B cell (primary cell): ENCODE results near the gene RINL. TPM values are rescaled to one million over a fixed set of nuclear protein-coding genes. Genes with fewer than 3 reads are reported as not detected.
A peak's percentile ranks its signal among the peaks of the same experiment; 100 is the strongest.

ENCODE experiments used
- ATAC-seq: fragments of 200-7000 bp; cut with Tn5 transposase; one replicate; pipeline ENCODE4 v1.10.0; 2021; ENCODE audit warnings: low read depth, mild to moderate bottlenecking, moderate number of reproducible peaks, moderate library complexity
- CTCF ChIA-PET: fragments of 350-600 bp; sonication (Branson Sonifier 250); formaldehyde crosslinking; loops from one replicate; lab custom pipeline; 2021; ENCODE audit warnings: antibody characterized with exemption, inconsistent platforms; lab: Charles Lee
- POLR2A ChIA-PET: fragments of 350-600 bp; sonication (Branson Sonifier 250); formaldehyde crosslinking; loops from one replicate; lab custom pipeline; 2021; ENCODE audit warnings: antibody characterized with exemption; lab: Charles Lee
- DNase-seq: peaks from one replicate; pipeline ENCODE4 v3.0.0; 2013
- H2AFZ ChIP-seq: 2 replicates; pipeline ENCODE4 v1.6.1; 2012; ENCODE audit warnings: mild to moderate bottlenecking, low read depth, low read length; ENCODE audit not compliant: insufficient read depth, poor library complexity, severe bottlenecking
- H3K27ac ChIP-seq, 2 donors: 1 replicate in 1 of 2; 2 replicates in 1 of 2; pipeline ENCODE4 v1.5.1; 2012 to 2013; ENCODE audit warnings: low read length in 2 of 2, mild to moderate bottlenecking in 2 of 2, moderate library complexity in 1 of 2
- H3K27me3 ChIP-seq, 4 experiments: fragments of 200-600 bp in 1 of 4; sonication (generic) in 1 of 4; replicated peaks in 1 of 4; 1 replicate in 2 of 4; 2 replicates in 2 of 4; pipeline versions ENCODE4 v1.6.1 to v1.7.0; 2013 to 2016; ENCODE audit warnings: low read length in 3 of 4, mild to moderate bottlenecking in 2 of 4, mixed read lengths in 1 of 4, moderate library complexity in 1 of 4; ENCODE audit not compliant: insufficient read depth in 4 of 4, control insufficient read depth in 3 of 4; ENCODE audit errors: control extremely low read depth in 1 of 4
- H3K36me3 ChIP-seq, 2 experiments: replicated peaks in 1 of 2; 1 replicate in 1 of 2; 2 replicates in 1 of 2; pipeline versions ENCODE4 v1.6.1 to v1.7.1; 2013; ENCODE audit warnings: low read length in 1 of 2; ENCODE audit not compliant: insufficient read depth in 2 of 2, control insufficient read depth in 1 of 2; ENCODE audit errors: control extremely low read depth in 1 of 2, extremely low read depth in 1 of 2
- H3K4me1 ChIP-seq, 2 donors: fragments of 200-600 bp in 1 of 2; sonication (generic) in 1 of 2; 1 replicate in 1 of 2; 2 replicates in 1 of 2; pipeline versions ENCODE4 v1.5.1 to v1.6.1; 2013 to 2017; ENCODE audit warnings: low read length in 2 of 2; ENCODE audit not compliant: control insufficient read depth in 2 of 2, insufficient read depth in 2 of 2
- H3K4me2 ChIP-seq: replicated peaks from 2 replicates; pipeline ENCODE3; 2012; ENCODE audit warnings: mild to moderate bottlenecking, low read depth, low read length; ENCODE audit not compliant: poor library complexity, severe bottlenecking
- H3K4me3 ChIP-seq, 5 experiments: fragments of 200-600 bp in 1 of 5; sonication (generic) in 1 of 5; 1 replicate in 3 of 5; 2 replicates in 2 of 5; pipeline versions ENCODE4 v1.5.1 to v1.7.0; 2011 to 2016; ENCODE audit warnings: low read length in 4 of 5, mild to moderate bottlenecking in 4 of 5, low read depth in 2 of 5, control low read depth in 1 of 5, moderate library complexity in 1 of 5; ENCODE audit not compliant: insufficient read depth in 1 of 5; ENCODE audit errors: control extremely low read depth in 1 of 5, extremely low read depth in 1 of 5
- H3K79me2 ChIP-seq: fragments of 200-600 bp; sonication (generic); one replicate; pipeline ENCODE4 v1.6.0; 2016; ENCODE audit warnings: low read length; ENCODE audit not compliant: control insufficient read depth, insufficient read depth
- H3K9ac ChIP-seq: fragments of 200-600 bp; sonication (generic); 2 replicates; pipeline ENCODE4 v1.6.1; 2017; ENCODE audit warnings: mild to moderate bottlenecking, low read length, moderate library complexity
- H3K9me3 ChIP-seq, 3 donors: one replicate each; pipeline versions ENCODE4 v1.6.1 to v1.7.1; 2013; ENCODE audit warnings: low read length in 2 of 3; ENCODE audit not compliant: control insufficient read depth in 2 of 3, insufficient read depth in 1 of 3; ENCODE audit errors: control extremely low read depth in 1 of 3
- H4K20me1 ChIP-seq: 2 replicates; pipeline ENCODE4 v1.6.0; 2012; ENCODE audit warnings: mild to moderate bottlenecking, low read length; ENCODE audit not compliant: insufficient read depth, control insufficient read depth, poor library complexity, severe bottlenecking
- H3K27ac Mint-ChIP-seq: one replicate; pipeline ENCODE4 v1.8.0; 2021; ENCODE audit warnings: mixed read lengths
- H3K27me3 Mint-ChIP-seq: one replicate; pipeline ENCODE4 v1.8.0; 2021; ENCODE audit warnings: mixed read lengths
- H3K4me1 Mint-ChIP-seq: one replicate; pipeline ENCODE4 v1.8.0; 2021; ENCODE audit warnings: mixed read lengths
- H3K4me3 Mint-ChIP-seq: one replicate; pipeline ENCODE4 v1.8.0; 2021; ENCODE audit warnings: mixed read lengths
- H3K9me3 Mint-ChIP-seq: one replicate; pipeline ENCODE4 v1.8.0; 2022; ENCODE audit warnings: mixed read lengths; ENCODE audit not compliant: insufficient read depth
- CTCF ChIP-seq: fragments of 200-600 bp; IDR thresholded peaks from one replicate; pipeline ENCODE4 v1.8.0; 2022; ENCODE audit warnings: antibody characterized with exemption, mild to moderate bottlenecking
- EZH2 ChIP-seq: IDR thresholded peaks from 2 replicates; pipeline ENCODE4 v1.6.1; 2012; ENCODE audit warnings: borderline replicate concordance, low read depth, mild to moderate bottlenecking, moderate library complexity, low read length; ENCODE audit not compliant: insufficient read depth, poor library complexity, severe bottlenecking
- WGBS: methylation state at CpG from one replicate; pipeline ENCODE4 v1.1.5; 2013; ENCODE audit warnings: missing lambda C conversion rate; ENCODE audit not compliant: insufficient coverage; 5-methylcytosine and 5-hydroxymethylcytosine counted together
- intact Hi-C: fragments of 100-400 bp; cut with micrococcal nuclease; formaldehyde crosslinking; loops from one replicate; pipeline ENCODE4 v1.10.0; 2022
- polyA plus RNA-seq: library from polyadenylated mRNA; depleted of rRNA; stranded (reverse); fragments of >200 nt; gene quantifications from 2 replicates; pipeline ENCODE4 v1.2.3, GENCODE V29; 2012
- total RNA-seq, 2 donors: library from RNA; stranded (reverse); fragments of 120-200 nt in 1 of 2; gene quantifications; 1 replicate in 1 of 2; 2 replicates in 1 of 2; pipeline versions ENCODE4 v1.2.3 to v1.2.4, GENCODE V29; 2013 to 2022

The RINL gene
- total and polyA plus RNA-seq, 2 donors (not counting 1 experiment from before 2014, with no cell fraction given), result 67.0 to 113 TPM

GRCh38 chr19:38870612-38871011 lies 7.5 kb downstream of the RINL start:
- no peak for TF ChIP-seq CTCF
- no peak for TF ChIP-seq EZH2
- Histone ChIP-seq H4K20me1 (no peaks in the 10 kb centered on the region), H3K9ac (peak overlapping the region; percentile 91), H3K36me3 (peaks cover 0 to 7% of the 10 kb centered on the region in 2 experiments), H3K4me2 (peak overlapping the region; percentile 99), H3K79me2 (peaks cover 20% of the 10 kb centered on the region), H3K27ac (peak overlapping the region; percentile 28 to 76), H3K27me3 (no peaks in the 10 kb centered on the region), H3K9me3 (peaks cover 0 to 3% (median 0%) of the 10 kb centered on the region in 3 donors), H3K4me3 (peak overlapping the region in 4 of 5 experiments; percentile 79 to 97 (median 88)), H2AFZ (peak overlapping the region; percentile 80), H3K4me1 (peaks cover 34 to 47% of the 10 kb centered on the region in 2 donors)
- Mint-ChIP-seq H3K9me3 (no peaks in the 10 kb centered on the region), H3K27ac (peak overlapping the region; percentile 76), H3K4me1 (peaks cover 48% of the 10 kb centered on the region), H3K27me3 (no peaks in the 10 kb centered on the region), H3K4me3 (peak overlapping the region; percentile 95)
- ChIA-PET CTCF (interaction anchor here (0.7 to 4.2 kb wide), 13 partner anchors 10 to 252 kb away, joined by 3 to 42 read pairs (median 9); partner anchors contain the start of genes ECH1 and EIF3K), POLR2A (interaction anchor here (0.6 to 10.3 kb wide), 7 partner anchors 7 to 39 kb away, joined by 3 to 237 read pairs (median 6); partner anchors contain the start of genes ECH1, HNRNPL and RINL)
- ATAC-seq, result no peak
- WGBS, result 94% methylated on average over 14 of the region's 19 CpGs
- DNase-seq, result no peak
- intact Hi-C loops, result loop anchor here (1.0 kb wide), 2 partner anchors 8 to 60 kb away; partner anchors contain the start of genes MRPS12, RINL and SARS2
